Daoy (cell line): Measurements from ENCODE around the gene CELF5. TPM values are rescaled to one million over a fixed set of nuclear protein-coding genes. Genes with fewer than 3 reads are reported as not detected.
"Not testable (repeated sequence)": the region's sequence is repeated elsewhere in the genome, so short reads cannot be mapped to it uniquely, and the experiment has no call there.

Experiments
- DNase-seq: peaks from one replicate; pipeline ENCODE4 v3.0.0-alpha.2; 2015; ENCODE audit warnings: low read depth
- total RNA-seq: library from RNA; depleted of rRNA; stranded (reverse); fragments of >200 nt; shearing (Covaris generic); gene quantifications from 2 replicates; pipeline ENCODE4 v1.2.3, GENCODE V29; 2014

CELF5 gene
- total RNA-seq, 1 experiment from 2014 or later = 0.06 TPM

- no peak for DNase-seq
Measured at GRCh38 chr19:3320853-3321252, 96.4 kb downstream of the CELF5 start.

GRCh38 chr19:3321696-3322095, 97.2 kb downstream of the CELF5 start:
- no peak for DNase-seq

GRCh38 chr19:3322199-3322978, 97.9 kb downstream of the CELF5 start:
- no peak for DNase-seq

GRCh38 chr19:3323026-3323425, 98.6 kb downstream of the CELF5 start:
- DNase-seq = no peak

GRCh38 chr19:3323658-3324057, 99.2 kb downstream of the CELF5 start:
- no peak for DNase-seq

- peak; percentile 74 for DNase-seq
Measured at GRCh38 chr19:3324405-3324856, 100.0 kb downstream of the CELF5 start.

GRCh38 chr19:3325451-3325850, 101.0 kb downstream of the CELF5 start:
- DNase-seq = no peak

- no peak for DNase-seq
Measured at GRCh38 chr19:3328743-3329142, 104.3 kb downstream of the CELF5 start.

GRCh38 chr19:3330047-3330446, 105.6 kb downstream of the CELF5 start:
- no peak for DNase-seq

- not testable (repeated sequence) for DNase-seq
Measured at GRCh38 chr19:3332232-3332631, 107.8 kb downstream of the CELF5 start.

GRCh38 chr19:3333020-3333583, 108.6 kb downstream of the CELF5 start:
- no peak for DNase-seq

- no peak for DNase-seq
Measured at GRCh38 chr19:3333662-3334061, 109.2 kb downstream of the CELF5 start.

GRCh38 chr19:3334749-3335430, 110.4 kb downstream of the CELF5 start:
- DNase-seq = not testable (repeated sequence)

- peak; percentile 68 for DNase-seq
Measured at GRCh38 chr19:3335431-3336350, 111.2 kb downstream of the CELF5 start.

GRCh38 chr19:3336351-3336679, 111.9 kb downstream of the CELF5 start:
- no peak for DNase-seq

- DNase-seq = peak; percentile 68
Measured at GRCh38 chr19:3336680-3337523, 112.4 kb downstream of the CELF5 start.

GRCh38 chr19:3338541-3339181, 114.2 kb downstream of the CELF5 start:
- DNase-seq = no peak

GRCh38 chr19:3340340-3340739, 115.9 kb downstream of the CELF5 start:
- DNase-seq = no peak

GRCh38 chr19:3342246-3342645, 117.8 kb downstream of the CELF5 start:
- DNase-seq = no peak

- DNase-seq = not testable (repeated sequence)
Measured at GRCh38 chr19:3342962-3343361, 118.5 kb downstream of the CELF5 start.
